Right cardiac atrium (tissue), 5 donors: ENCODE data around the gene ELOVL6. TPM values are rescaled to one million over a fixed set of nuclear protein-coding genes. Genes with fewer than 3 reads are reported as not detected.
"Not testable (repeated sequence)": the region's sequence is repeated elsewhere in the genome, so short reads cannot be mapped to it uniquely, and the experiment has no call there.

ENCODE experiments used
- ATAC-seq, 2 donors: fragments of 200-7000 bp; cut with Tn5 transposase; one replicate each; pipeline versions ENCODE4 v1.8.0 to v1.9.1; 2020; ENCODE audit warnings: moderate library complexity in 2 of 2, mild to moderate bottlenecking in 1 of 2
- DNase-seq, 3 donors: peaks; one replicate each; pipeline ENCODE4 v3.0.0-alpha.2; 2020
- H3K27ac ChIP-seq: one replicate; pipeline ENCODE4 v1.5.1; 2013; ENCODE audit warnings: mild to moderate bottlenecking, low read length, control low read depth, moderate library complexity
- H3K27me3 ChIP-seq: one replicate; pipeline ENCODE4 v1.6.1; 2013; ENCODE audit not compliant: control insufficient read depth, insufficient read depth
- H3K4me1 ChIP-seq: one replicate; pipeline ENCODE4 v1.6.1; 2013; ENCODE audit warnings: low read length; ENCODE audit not compliant: control insufficient read depth, insufficient read depth
- H3K4me3 ChIP-seq: one replicate; pipeline ENCODE4 v1.5.1; 2013; ENCODE audit warnings: low read length, control low read depth
- H3K9me3 ChIP-seq: one replicate; pipeline ENCODE4 v1.6.1; 2013; ENCODE audit warnings: low read length; ENCODE audit not compliant: control insufficient read depth
- WGBS: extraction: QIAGEN DNeasy Blood & Tissue Kit; methylation state at CpG from one replicate; pipeline ENCODE4 v1.1.7; 2013; 5-methylcytosine and 5-hydroxymethylcytosine counted together
- intact Hi-C, 4 donors: fragments of 100-400 bp; cut with DNase I; formaldehyde crosslinking; loops; one replicate each; pipeline versions ENCODE4 v1.11.0 to v1.14.0; 2022 to 2023
- polyA plus RNA-seq: library from polyadenylated mRNA; stranded (reverse); fragments of 200-250 nt; gene quantifications from one replicate; pipeline ENCODE4 v1.2.3, GENCODE V29; 2013
- total RNA-seq, 4 donors: library from RNA; stranded (reverse); fragmentation: NEBNext Ultra II Directional; extraction: Animal tissue kit (Norgen Biotek cat#: 25700); gene quantifications; one replicate each; pipeline ENCODE4 v1.2.1, GENCODE V29; 2021
- donor health status: healthy with polysubstance abuse.
- donor health status: DM: no; HTN: yes; CAD: no.
- donor health status: DM: no; HTN: no; CAD: no.
- donor health status: DM: no; HTN: yes; CAD: no; lungs with severe emphysema.
- donor health status: DM: yes; HTN: yes; CAD: no.

The ELOVL6 gene
- total and polyA plus RNA-seq, 5 donors: 1.9 to 8.1 (median 3.4) TPM

DNA sequence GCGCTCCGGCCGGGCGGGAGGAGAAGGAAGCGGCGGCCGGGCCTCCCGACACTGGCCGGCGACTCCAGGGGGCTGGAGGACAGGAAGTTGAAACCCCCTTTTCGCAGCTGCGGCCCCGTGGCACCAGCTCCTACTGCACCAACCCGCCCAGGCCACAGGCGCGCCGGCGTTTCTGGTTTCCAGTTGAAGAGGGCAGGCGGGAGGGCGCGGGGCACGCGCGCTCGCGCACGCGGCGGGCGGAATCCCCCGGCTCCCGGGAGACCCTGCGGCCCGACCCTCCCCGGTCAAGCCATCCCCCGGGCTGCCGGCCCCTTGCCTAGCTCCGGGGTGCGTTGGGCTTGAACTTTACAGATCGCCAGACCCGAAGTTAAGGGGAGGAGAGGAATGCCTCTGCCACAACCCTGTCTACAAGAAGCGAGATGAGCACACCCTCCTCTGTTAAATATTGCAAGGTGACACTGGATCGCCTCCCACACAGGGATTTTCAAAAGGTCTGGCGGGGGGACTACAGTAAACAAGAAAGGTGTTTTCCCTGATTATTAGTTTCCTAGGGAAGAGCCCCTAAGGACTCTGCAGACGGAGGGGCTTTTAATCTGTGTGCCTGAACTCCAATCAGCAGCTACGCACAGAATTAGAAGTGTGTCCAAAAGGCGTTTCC, 1.4 kb downstream of the ELOVL6 start:
- under 1% methylated on average over 47 of the region's 47 CpGs for WGBS
- intact Hi-C loops: no loop called here
- Histone ChIP-seq H3K27me3 (no peaks in the 10 kb centered on the region), H3K4me1 (no peaks in the 10 kb centered on the region), H3K9me3 (no peaks in the 10 kb centered on the region), H3K27ac (peak overlapping the region; percentile 66), H3K4me3 (peak overlapping the region; percentile 90)
- peak; percentile 4 to 62 for ATAC-seq
- DNase-seq: peak in 2 of 3 donors; percentile 59 to 82

- ATAC-seq: peak; percentile 84 to 86
- under 1% methylated on average over 58 of the region's 58 CpGs for WGBS
- Histone ChIP-seq H3K27me3 (no peaks in the 10 kb centered on the region), H3K27ac (peak overlapping the region; percentile 68), H3K4me3 (peak overlapping the region; percentile 90), H3K9me3 (no peaks in the 10 kb centered on the region), H3K4me1 (no peaks in the 10 kb centered on the region)
- DNase-seq: peak; percentile 37 to 84 (median 65)
- intact Hi-C loops: no loop called here
Observed at GRCh38 chr4:110196206-110196870, 2.1 kb downstream of the ELOVL6 start.

DNA sequence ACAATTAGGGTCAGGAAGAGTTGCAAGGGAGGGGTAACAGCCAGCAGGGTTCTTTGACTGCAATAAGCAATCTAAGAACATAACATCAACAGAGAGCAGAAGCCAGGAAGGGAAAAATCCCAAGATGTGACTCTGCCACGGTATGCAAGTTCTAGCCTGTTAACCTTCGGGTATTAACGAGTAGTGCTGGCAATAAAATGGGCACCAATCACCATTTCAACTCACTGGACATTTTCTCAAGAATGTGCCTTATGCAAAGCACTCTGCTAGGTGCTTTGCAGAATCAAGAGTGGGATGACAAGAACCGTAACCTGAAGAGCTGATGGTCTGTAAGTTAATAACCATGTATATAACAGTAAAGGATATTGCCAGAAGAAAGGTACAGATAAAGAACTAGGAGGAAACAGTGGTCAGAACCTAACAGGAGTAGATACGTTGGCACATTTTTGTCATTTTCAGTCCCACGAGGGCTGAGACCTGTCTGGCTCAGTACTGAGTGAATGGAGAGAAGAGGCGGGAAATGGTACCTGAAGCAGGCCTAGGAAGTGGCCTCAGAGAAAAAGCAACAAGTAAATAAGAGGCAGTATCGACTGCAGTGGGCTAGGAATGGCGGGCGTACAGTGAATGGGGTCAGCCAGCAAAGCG, 2.7 kb downstream of the ELOVL6 start:
- WGBS: 27% methylated on average over 11 of the region's 11 CpGs
- Histone ChIP-seq H3K27ac (peak overlapping the region; percentile 68), H3K27me3 (no peaks in the 10 kb centered on the region), H3K4me1 (no peaks in the 10 kb centered on the region), H3K9me3 (no peaks in the 10 kb centered on the region), H3K4me3 (peak overlapping the region; percentile 90)
- intact Hi-C loops: no loop called here
- no peak for DNase-seq
- ATAC-seq: no peak

DNA sequence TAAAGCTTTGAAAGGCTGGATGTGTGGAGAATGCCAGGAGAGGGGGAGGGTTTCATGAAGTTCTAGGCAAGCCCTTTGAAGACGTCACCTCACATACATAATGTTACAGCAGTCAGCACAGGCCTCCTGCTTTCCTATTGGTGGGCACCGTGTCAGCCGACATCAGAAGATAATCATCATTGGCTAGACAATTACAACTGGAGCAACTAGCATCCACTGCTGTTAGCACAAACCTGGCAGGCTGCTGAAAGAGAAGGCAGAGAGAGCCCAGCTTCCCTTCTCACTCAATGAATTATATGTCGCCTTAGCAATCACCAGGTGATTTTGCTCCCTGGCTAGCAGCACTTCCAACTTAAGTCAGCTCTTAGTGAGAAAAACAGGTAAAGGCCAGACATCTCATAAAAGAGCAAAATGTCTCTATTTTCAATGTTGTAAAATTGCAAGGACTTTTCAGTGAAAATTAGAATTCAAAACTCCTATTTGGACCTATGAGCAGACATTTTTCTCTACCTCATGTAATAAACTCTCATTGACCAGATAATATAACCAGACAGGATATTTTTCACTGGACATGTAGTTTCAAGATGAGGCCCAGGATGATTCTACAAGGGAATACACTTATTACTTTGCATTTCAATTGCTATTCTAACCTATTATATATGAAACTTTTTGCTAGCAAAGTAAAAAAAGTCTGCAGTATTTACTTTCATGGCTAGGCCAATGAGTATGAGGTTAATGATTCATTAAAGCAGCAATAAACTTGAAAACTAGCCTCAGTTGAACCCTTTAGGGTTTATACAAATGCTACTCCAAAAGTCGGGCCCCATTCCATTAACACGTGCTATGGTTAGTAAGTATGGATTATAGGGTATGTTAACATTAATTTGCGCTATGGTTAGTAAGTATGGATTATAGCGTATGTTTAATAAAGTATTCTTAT, 4.3 kb downstream of the ELOVL6 start:
- DNase-seq: peak; percentile 70 to 87 (median 74)
- H3K27ac ChIP-seq: peak overlapping the region; percentile 37

GRCh38 chr4:110193287-110193686, 5.1 kb downstream of the ELOVL6 start:
- intact Hi-C loops, H3K4me3 ChIP-seq, H3K27me3 ChIP-seq, H3K4me1 ChIP-seq, H3K27ac ChIP-seq, ATAC-seq, H3K9me3 ChIP-seq, DNase-seq: not testable (repeated sequence)
- WGBS: 72% methylated on average over 7 of the region's 7 CpGs

More for the DNA sequence above, 4.3 kb downstream of the ELOVL6 start:
- no peaks in the 10 kb centered on the region for H3K9me3 ChIP-seq
- ATAC-seq: peak; percentile 69
- intact Hi-C loops: no loop called here
- H3K4me1 ChIP-seq: no peaks in the 10 kb centered on the region
- WGBS: 58% methylated on average over 8 of the region's 8 CpGs
- H3K27me3 ChIP-seq: no peaks in the 10 kb centered on the region
- H3K4me3 ChIP-seq: no peak overlapping the region

- intact Hi-C loops: no loop called here
- Histone ChIP-seq H3K4me3 (no peak overlapping the region), H3K27ac (no peak overlapping the region), H3K27me3 (no peaks in the 10 kb centered on the region), H3K4me1 (no peaks in the 10 kb centered on the region), H3K9me3 (no peaks in the 10 kb centered on the region)
- WGBS: 93% methylated on average over 5 of the region's 5 CpGs
- no peak for ATAC-seq
- DNase-seq: no peak
Observed at GRCh38 chr4:110190249-110190648, 8.2 kb downstream of the ELOVL6 start.

GRCh38 chr4:110188113-110188512, 10.3 kb downstream of the ELOVL6 start:
- H3K9me3 ChIP-seq: no peaks in the 10 kb centered on the region
- no peak overlapping the region for H3K27ac ChIP-seq
- no peaks in the 10 kb centered on the region for H3K4me1 ChIP-seq
- ATAC-seq: no peak
- H3K4me3 ChIP-seq: no peak overlapping the region
- 69% methylated on average over 1 of the region's 1 CpG for WGBS
- intact Hi-C loops: no loop called here
- H3K27me3 ChIP-seq: no peaks in the 10 kb centered on the region
- no peak for DNase-seq

DNA sequence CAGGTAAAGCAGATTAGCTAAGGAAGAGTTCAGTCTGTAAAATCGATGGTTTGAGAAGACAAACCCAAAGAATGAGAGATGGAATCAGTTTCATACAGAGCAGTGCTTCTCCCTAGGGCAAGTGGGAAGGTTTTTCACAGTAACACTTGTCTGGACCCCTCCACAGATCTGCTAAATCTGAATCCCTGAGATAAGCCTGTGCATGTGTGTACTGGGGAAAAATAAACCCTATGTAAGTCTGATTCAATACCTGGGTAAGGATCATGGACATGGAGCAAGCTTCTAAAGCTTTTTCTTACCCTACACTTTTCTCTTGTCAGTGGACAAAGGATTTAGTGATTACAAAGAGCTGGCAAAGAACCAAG, 13.6 kb downstream of the ELOVL6 start:
- intact Hi-C loops: no loop called here
- Histone ChIP-seq H3K9me3 (no peaks in the 10 kb centered on the region), H3K4me1 (no peaks in the 10 kb centered on the region), H3K27ac (no peak overlapping the region), H3K27me3 (no peaks in the 10 kb centered on the region), H3K4me3 (no peak overlapping the region)
- ATAC-seq: no peak
- WGBS: 74% methylated on average over 1 of the region's 1 CpG
- no peak for DNase-seq

GRCh38 chr4:110184140-110184790, 14.2 kb downstream of the ELOVL6 start:
- ATAC-seq (no peak), DNase-seq (no peak)
- Histone ChIP-seq H3K4me1 (no peaks in the 10 kb centered on the region), H3K4me3 (no peak overlapping the region), H3K27ac (no peak overlapping the region), H3K9me3 (no peaks in the 10 kb centered on the region), H3K27me3 (no peaks in the 10 kb centered on the region)
- intact Hi-C loops: no loop called here
- 57% methylated on average over 4 of the region's 4 CpGs for WGBS

GRCh38 chr4:110183643-110184042, 14.8 kb downstream of the ELOVL6 start:
- no peaks in the 10 kb centered on the region for H3K4me1 ChIP-seq
- 79% methylated on average over 5 of the region's 5 CpGs for whole genome bisulfite sequencing
- ATAC-seq: no peak

More at GRCh38 chr4:110183643-110184042, 14.8 kb downstream of the ELOVL6 start:
- intact Hi-C loops: no loop called here
- H3K4me3 ChIP-seq: no peak overlapping the region
- no peak for DNase-seq
- no peak overlapping the region for H3K27ac ChIP-seq
- no peaks in the 10 kb centered on the region for H3K9me3 ChIP-seq
- H3K27me3 ChIP-seq: no peaks in the 10 kb centered on the region
